PC-3 (cell line): ENCODE results near the gene SHROOM3. TPM values are rescaled to one million over a fixed set of nuclear protein-coding genes. Genes with fewer than 3 reads are reported as not detected.

Experiments used
- ATAC-seq: fragments of 200-7000 bp; cut with Tn5 transposase; 2 replicates; pipeline ENCODE4 v1.9.1; 2020; ENCODE audit warnings: mild to moderate bottlenecking, moderate library complexity
- BruUV-seq: library from RNA; stranded (reverse); fragments of 400-500 nt; replicated peaks from 2 replicates; lab custom pipeline; 2021; lab: Mats Ljungman, UMichigan
- CTCF ChIA-PET: fragments of 300-600 bp; sonication (Branson Sonifier 250); formaldehyde crosslinking; loops from one replicate; lab custom pipeline; 2022; ENCODE audit warnings: antibody characterized with exemption; lab: Charles Lee
- POLR2A ChIA-PET: fragments of 300-600 bp; sonication (Branson Sonifier 250); formaldehyde crosslinking; loops from one replicate; lab custom pipeline; 2022; ENCODE audit warnings: antibody characterized with exemption; ENCODE audit not compliant: unreplicated experiment; lab: Charles Lee
- DNase-seq: peaks from one replicate; pipeline ENCODE4 v3.0.0-alpha.2; 2015
- H2AFZ ChIP-seq: fragments of 300-600 bp; sonication (generic); 2 replicates; pipeline ENCODE4 v1.6.0; 2016; ENCODE audit warnings: antibody characterized with exemption, low read length
- H3F3A ChIP-seq: fragments of 300-600 bp; sonication (generic); one replicate; pipeline ENCODE4 v1.6.0; 2017; ENCODE audit warnings: antibody characterized with exemption, low read length, control low read depth, mild to moderate bottlenecking; ENCODE audit not compliant: unreplicated experiment
- H3K27ac ChIP-seq: fragments of 300-600 bp; sonication (generic); 2 replicates; pipeline ENCODE4 v1.5.1; 2016; ENCODE audit warnings: mild to moderate bottlenecking, low read length
- H3K27me3 ChIP-seq: fragments of 300-600 bp; sonication (generic); 2 replicates; pipeline ENCODE4 v1.6.1; 2016; ENCODE audit warnings: low read length, mixed read lengths
- H3K36me3 ChIP-seq: fragments of 300-600 bp; sonication (generic); 2 replicates; pipeline ENCODE4 v1.6.1; 2016; ENCODE audit warnings: low read depth, mixed run types, low read length, mixed read lengths
- H3K4me1 ChIP-seq: fragments of 300-600 bp; sonication (generic); 2 replicates; pipeline ENCODE4 v1.5.1; 2016; ENCODE audit warnings: low read length; ENCODE audit not compliant: insufficient read depth
- H3K4me2 ChIP-seq: fragments of 300-600 bp; sonication (generic); 2 replicates; pipeline ENCODE4 v1.6.0; 2016; ENCODE audit warnings: low read length
- H3K4me3 ChIP-seq: fragments of 300-600 bp; sonication (generic); 2 replicates; pipeline ENCODE4 v1.5.1; 2016; ENCODE audit warnings: mild to moderate bottlenecking, low read length, mixed read lengths
- H3K79me2 ChIP-seq: fragments of 300-600 bp; sonication (generic); 2 replicates; pipeline ENCODE4 v1.6.1; 2017; ENCODE audit warnings: low read length, mixed read lengths
- H3K9ac ChIP-seq: fragments of 300-600 bp; sonication (generic); 2 replicates; pipeline ENCODE4 v1.6.0; 2016; ENCODE audit warnings: mild to moderate bottlenecking, low read length
- H3K9me2 ChIP-seq: fragments of 300-600 bp; sonication (generic); replicated peaks from 2 replicates; pipeline ENCODE4 v1.6.1; 2016; ENCODE audit warnings: mixed run types, low read length, mixed read lengths
- H3K9me3 ChIP-seq: fragments of 300-600 bp; sonication (generic); 2 replicates; pipeline ENCODE4 v1.6.1; 2016; ENCODE audit warnings: low read length, mixed read lengths
- H4K20me1 ChIP-seq: fragments of 300-600 bp; sonication (generic); 2 replicates; pipeline ENCODE4 v1.6.1; 2016; ENCODE audit warnings: low read length, mixed read lengths
- EZH2 ChIP-seq: fragments of 300-600 bp; sonication (generic); IDR thresholded peaks from one replicate; pipeline ENCODE4 v1.6.1; 2017; ENCODE audit warnings: antibody characterized with exemption, mild to moderate bottlenecking, low read length; ENCODE audit not compliant: unreplicated experiment
- EZH2phosphoT487 ChIP-seq: fragments of 300-600 bp; sonication (generic); IDR thresholded peaks from 2 replicates; pipeline ENCODE4 v1.6.1; 2018; ENCODE audit warnings: mild to moderate bottlenecking, antibody characterized with exemption, low read length, borderline replicate concordance
- intact Hi-C: fragments of 100-400 bp; cut with micrococcal nuclease; formaldehyde crosslinking; loops from 2 replicates; pipeline ENCODE4 v1.9.0; 2023
- total RNA-seq: library from RNA; depleted of rRNA; stranded (reverse); fragments of >200 nt; gene quantifications from 2 replicates; pipeline ENCODE4 v1.2.3, GENCODE V29; 2014
- TF ChIP-seq, protein P1 (sequence below): fragments of 300-600 bp; sonication (generic); conservative IDR thresholded peaks from 2 replicates; pipeline ENCODE4 v1.5.1; 2017; ENCODE audit warnings: antibody characterized with exemption, low read depth, mild to moderate bottlenecking, low read length

Gene SHROOM3
- total RNA-seq, 1 experiment from 2014 or later, result 27.8 TPM

DNA sequence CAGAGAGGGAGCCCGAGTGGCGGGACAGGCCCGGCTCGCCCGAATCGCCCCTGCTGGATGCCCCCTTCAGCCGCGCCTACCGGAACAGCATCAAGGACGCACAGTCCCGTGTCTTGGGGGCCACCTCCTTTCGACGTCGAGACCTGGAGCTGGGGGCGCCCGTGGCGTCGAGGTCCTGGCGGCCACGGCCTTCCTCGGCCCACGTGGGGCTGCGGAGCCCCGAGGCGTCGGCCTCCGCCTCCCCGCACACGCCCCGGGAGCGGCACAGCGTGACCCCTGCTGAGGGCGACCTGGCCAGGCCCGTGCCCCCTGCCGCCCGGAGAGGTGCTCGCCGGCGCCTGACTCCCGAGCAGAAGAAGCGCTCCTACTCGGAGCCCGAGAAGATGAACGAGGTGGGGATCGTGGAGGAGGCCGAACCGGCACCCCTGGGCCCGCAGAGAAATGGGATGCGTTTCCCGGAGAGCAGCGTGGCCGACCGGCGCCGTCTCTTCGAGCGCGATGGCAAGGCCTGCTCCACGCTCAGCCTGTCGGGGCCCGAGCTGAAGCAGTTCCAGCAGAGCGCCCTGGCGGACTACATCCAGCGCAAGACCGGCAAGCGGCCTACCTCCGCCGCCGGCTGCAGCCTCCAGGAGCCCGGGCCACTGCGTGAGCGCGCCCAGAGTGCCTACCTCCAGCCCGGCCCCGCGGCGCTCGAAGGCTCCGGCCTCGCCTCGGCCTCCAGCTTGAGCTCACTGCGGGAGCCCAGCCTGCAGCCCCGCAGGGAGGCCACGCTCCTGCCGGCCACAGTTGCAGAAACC is 306.0 kb downstream of the SHROOM3 start:
- Histone ChIP-seq H3K9ac (no peak overlapping the region), H3K4me2 (no peak overlapping the region), H4K20me1 (no peaks in the 10 kb centered on the region), H3K79me2 (0 out of 2 replicates have a peak, but pooled peaks cover 4% of the 10 kb centered on the region), H3K4me1 (peaks cover 7% of the 10 kb centered on the region), H3K27me3 (no peaks in the 10 kb centered on the region), H2AFZ (no peak overlapping the region), H3K9me2 (no peaks in the 10 kb centered on the region), H3F3A (no peaks in the 10 kb centered on the region), H3K4me3 (no peak overlapping the region), H3K36me3 (no peaks in the 10 kb centered on the region), H3K27ac (no peak overlapping the region), H3K9me3 (no peaks in the 10 kb centered on the region)
- TF ChIP-seq EZH2, result no peak
- TF ChIP-seq, protein P1, sequence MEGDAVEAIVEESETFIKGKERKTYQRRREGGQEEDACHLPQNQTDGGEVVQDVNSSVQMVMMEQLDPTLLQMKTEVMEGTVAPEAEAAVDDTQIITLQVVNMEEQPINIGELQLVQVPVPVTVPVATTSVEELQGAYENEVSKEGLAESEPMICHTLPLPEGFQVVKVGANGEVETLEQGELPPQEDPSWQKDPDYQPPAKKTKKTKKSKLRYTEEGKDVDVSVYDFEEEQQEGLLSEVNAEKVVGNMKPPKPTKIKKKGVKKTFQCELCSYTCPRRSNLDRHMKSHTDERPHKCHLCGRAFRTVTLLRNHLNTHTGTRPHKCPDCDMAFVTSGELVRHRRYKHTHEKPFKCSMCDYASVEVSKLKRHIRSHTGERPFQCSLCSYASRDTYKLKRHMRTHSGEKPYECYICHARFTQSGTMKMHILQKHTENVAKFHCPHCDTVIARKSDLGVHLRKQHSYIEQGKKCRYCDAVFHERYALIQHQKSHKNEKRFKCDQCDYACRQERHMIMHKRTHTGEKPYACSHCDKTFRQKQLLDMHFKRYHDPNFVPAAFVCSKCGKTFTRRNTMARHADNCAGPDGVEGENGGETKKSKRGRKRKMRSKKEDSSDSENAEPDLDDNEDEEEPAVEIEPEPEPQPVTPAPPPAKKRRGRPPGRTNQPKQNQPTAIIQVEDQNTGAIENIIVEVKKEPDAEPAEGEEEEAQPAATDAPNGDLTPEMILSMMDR, result no peak
- TF ChIP-seq EZH2phosphoT487, result no peak
- ATAC-seq, result no peak
- ChIA-PET POLR2A (no interaction called here), CTCF (no interaction called here)
- DNase-seq, result no peak
- no TSS peak for BruUV-seq
- intact Hi-C loops, result no loop called here

DNA sequence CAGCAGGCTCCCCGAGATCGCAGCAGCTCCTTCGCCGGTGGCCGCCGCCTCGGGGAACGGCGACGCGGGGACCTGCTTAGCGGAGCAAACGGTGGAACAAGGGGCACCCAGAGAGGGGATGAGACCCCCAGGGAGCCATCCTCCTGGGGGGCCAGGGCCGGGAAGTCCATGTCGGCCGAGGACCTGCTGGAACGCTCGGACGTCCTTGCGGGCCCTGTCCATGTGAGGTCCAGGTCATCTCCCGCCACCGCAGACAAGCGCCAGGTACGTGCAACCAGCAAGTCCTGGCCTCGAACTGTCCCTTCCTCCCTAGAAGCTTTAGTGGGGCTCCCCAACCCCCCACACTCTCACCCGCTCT is 306.6 kb downstream of the SHROOM3 start:
- Histone ChIP-seq H3K27me3 (no peaks in the 10 kb centered on the region), H2AFZ (no peak overlapping the region), H3K9me2 (no peaks in the 10 kb centered on the region), H3K4me3 (no peak overlapping the region), H3K27ac (no peak overlapping the region), H3K79me2 (0 out of 2 replicates have a peak, but pooled peaks cover 4% of the 10 kb centered on the region), H3K4me1 (peaks cover 7% of the 10 kb centered on the region), H3K36me3 (no peaks in the 10 kb centered on the region), H3F3A (no peaks in the 10 kb centered on the region), H3K4me2 (no peak overlapping the region), H3K9ac (no peak overlapping the region), H4K20me1 (no peaks in the 10 kb centered on the region), H3K9me3 (no peaks in the 10 kb centered on the region)
- POLR2A ChIA-PET, result no interaction called here
- ATAC-seq (no peak), DNase-seq (no peak)
- CTCF ChIA-PET, result no interaction called here
- TF ChIP-seq EZH2, result no peak
- TF ChIP-seq, protein P1, result no peak
- no peak for TF ChIP-seq EZH2phosphoT487
- intact Hi-C loops, result no loop called here
- BruUV-seq, result no TSS peak
